ENCODE data around the gene NOTCH1. TPM values are rescaled to one million over a fixed set of nuclear protein-coding genes. Genes with fewer than 3 reads are reported as not detected.

NOTCH1 gene
- total RNA-seq, 1 experiment from 2014 or later, result 3.2 TPM

- DNase-seq (ENCODE audit: low read depth, low spot score), result no peak
- in situ Hi-C loops (cut with HindIII; ENCODE audit: low pct_unique_long_range_greater_than_20kb, low sequenced_read_pairs), result no loop called here
Measured at GRCh38 chr9:136486823-136487620, 58.8 kb downstream of the NOTCH1 start.

- in situ Hi-C loops (cut with HindIII; ENCODE audit: low pct_unique_long_range_greater_than_20kb, low sequenced_read_pairs), result no loop called here
- no peak for DNase-seq (ENCODE audit: low read depth, low spot score)
Measured at GRCh38 chr9:136486131-136486530, 59.7 kb downstream of the NOTCH1 start.

- DNase-seq (ENCODE audit: low read depth, low spot score), result peak; percentile 84
- in situ Hi-C loops (cut with HindIII; ENCODE audit: low pct_unique_long_range_greater_than_20kb, low sequenced_read_pairs), result no loop called here
Measured at GRCh38 chr9:136485049-136486045, 60.5 kb downstream of the NOTCH1 start.

- peak; percentile 9 for DNase-seq (ENCODE audit: low read depth, low spot score)
- in situ Hi-C loops (cut with HindIII; ENCODE audit: low pct_unique_long_range_greater_than_20kb, low sequenced_read_pairs), result no loop called here
Measured at GRCh38 chr9:136484153-136485048, 61.4 kb downstream of the NOTCH1 start.

GRCh38 chr9:136483589-136484152, 62.2 kb downstream of the NOTCH1 start:
- peak; percentile 89 for DNase-seq (ENCODE audit: low read depth, low spot score)
- in situ Hi-C loops (cut with HindIII; ENCODE audit: low pct_unique_long_range_greater_than_20kb, low sequenced_read_pairs), result no loop called here

GRCh38 chr9:136482793-136483588, 62.9 kb downstream of the NOTCH1 start, which contains the start of gene SEC16A:
Gene SEC16A (minus strand): TSS chr9:136483040. CDS start chr9:136477615, 5,425 bp downstream.
- in situ Hi-C loops (cut with HindIII; ENCODE audit: low pct_unique_long_range_greater_than_20kb, low sequenced_read_pairs), result no loop called here
- DNase-seq (ENCODE audit: low read depth, low spot score), result peak; percentile 98

GRCh38 chr9:136482046-136482792, 63.6 kb downstream of the NOTCH1 start:
- in situ Hi-C loops (cut with HindIII; ENCODE audit: low pct_unique_long_range_greater_than_20kb, low sequenced_read_pairs), result no loop called here
- peak; percentile 35 for DNase-seq (ENCODE audit: low read depth, low spot score)

- in situ Hi-C loops (cut with HindIII; ENCODE audit: low pct_unique_long_range_greater_than_20kb, low sequenced_read_pairs), result no loop called here
- DNase-seq (ENCODE audit: low read depth, low spot score), result no peak
Measured at GRCh38 chr9:136481558-136481957, 64.3 kb downstream of the NOTCH1 start.

- in situ Hi-C loops (cut with HindIII; ENCODE audit: low pct_unique_long_range_greater_than_20kb, low sequenced_read_pairs), result no loop called here
- DNase-seq (ENCODE audit: low read depth, low spot score), result no peak
Measured at GRCh38 chr9:136476369-136477150, 69.3 kb downstream of the NOTCH1 start.

- in situ Hi-C loops (cut with HindIII; ENCODE audit: low pct_unique_long_range_greater_than_20kb, low sequenced_read_pairs), result no loop called here
- no peak for DNase-seq (ENCODE audit: low read depth, low spot score)
Measured at GRCh38 chr9:136474974-136475865, 70.6 kb downstream of the NOTCH1 start.

- DNase-seq (ENCODE audit: low read depth, low spot score), result no peak
- in situ Hi-C loops (cut with HindIII; ENCODE audit: low pct_unique_long_range_greater_than_20kb, low sequenced_read_pairs), result no loop called here
Measured at GRCh38 chr9:136474021-136474640, 71.7 kb downstream of the NOTCH1 start.

GRCh38 chr9:136473354-136473721, 72.5 kb downstream of the NOTCH1 start:
- in situ Hi-C loops (cut with HindIII; ENCODE audit: low pct_unique_long_range_greater_than_20kb, low sequenced_read_pairs), result no loop called here
- no peak for DNase-seq (ENCODE audit: low read depth, low spot score)

GRCh38 chr9:136472640-136473353, 73.1 kb downstream of the NOTCH1 start:
- in situ Hi-C loops (cut with HindIII; ENCODE audit: low pct_unique_long_range_greater_than_20kb, low sequenced_read_pairs), result no loop called here
- DNase-seq (ENCODE audit: low read depth, low spot score), result no peak
